GM19099 (cell line): ENCODE results near the gene DHRS11.

ENCODE experiments used
- POLR2A ChIP-seq: IDR thresholded peaks from 3 replicates; pipeline ENCODE4 v1.6.1; 2011; ENCODE audit warnings: low read depth; ENCODE audit not compliant: insufficient read length; ENCODE audit errors: extremely low read depth

DHRS11 gene

GRCh38 chr17:36591434-36592315 is at the start of gene DHRS11:
Gene DHRS11 (plus strand): TSS chr17:36591879. CDS start chr17:36592010, 131 bp downstream.
- TF ChIP-seq POLR2A = peak; percentile 60

GRCh38 chr17:36542755-36543154 is 48.9 kb upstream of the DHRS11 start:
- no peak for TF ChIP-seq POLR2A

GRCh38 chr17:36544044-36544306 is 47.7 kb upstream of the DHRS11 start:
- no peak for TF ChIP-seq POLR2A

GRCh38 chr17:36544307-36545076 is 47.2 kb upstream of the DHRS11 start, which contains the start of gene GGNBP2:
Gene GGNBP2 (plus strand): TSS chr17:36544919. CDS start chr17:36545725, 806 bp downstream.
- TF ChIP-seq POLR2A = peak; percentile 87

- peak; percentile 67 for TF ChIP-seq POLR2A
Measured at GRCh38 chr17:36545077-36545464, 46.6 kb upstream of the DHRS11 start.

- peak; percentile 53 for TF ChIP-seq POLR2A
Measured at GRCh38 chr17:36545465-36546417, 45.9 kb upstream of the DHRS11 start.

GRCh38 chr17:36546418-36547093 is 45.1 kb upstream of the DHRS11 start:
- no peak for TF ChIP-seq POLR2A

GRCh38 chr17:36547776-36548175 is 43.9 kb upstream of the DHRS11 start:
- TF ChIP-seq POLR2A = no peak

- TF ChIP-seq POLR2A = no peak
Measured at GRCh38 chr17:36550491-36551417, 40.9 kb upstream of the DHRS11 start.

- TF ChIP-seq POLR2A = no peak
Measured at GRCh38 chr17:36553459-36553858, 38.2 kb upstream of the DHRS11 start.

- TF ChIP-seq POLR2A = no peak
Measured at GRCh38 chr17:36566081-36566480, 25.6 kb upstream of the DHRS11 start.

GRCh38 chr17:36575028-36575427 is 16.7 kb upstream of the DHRS11 start:
- TF ChIP-seq POLR2A = no peak

- no peak for TF ChIP-seq POLR2A
Measured at GRCh38 chr17:36576793-36577192, 14.9 kb upstream of the DHRS11 start.
